Coronary artery (tissue), 2 donors: ENCODE measurements around the gene SLC9B2.

Source experiments
- DNase-seq: peaks from one replicate; pipeline ENCODE4 v3.0.0-alpha.2; 2017; ENCODE audit warnings: low spot score
- H3K27ac ChIP-seq, 2 donors: fragments of 200-600 bp; sonication (generic); one replicate each; pipeline ENCODE4 v1.5.1; 2016 to 2019
- H3K4me3 ChIP-seq: fragments of 200-600 bp; sonication (generic); 2 replicates; pipeline ENCODE4 v1.5.1; 2016; ENCODE audit warnings: mild to moderate bottlenecking, moderate library complexity
- TF ChIP-seq, protein P1 (sequence below): fragments of 200-600 bp; sonication (generic); IDR thresholded peaks from one replicate; pipeline ENCODE4 v1.5.1; 2019; ENCODE audit warnings: antibody characterized with exemption

The SLC9B2 gene

DNA sequence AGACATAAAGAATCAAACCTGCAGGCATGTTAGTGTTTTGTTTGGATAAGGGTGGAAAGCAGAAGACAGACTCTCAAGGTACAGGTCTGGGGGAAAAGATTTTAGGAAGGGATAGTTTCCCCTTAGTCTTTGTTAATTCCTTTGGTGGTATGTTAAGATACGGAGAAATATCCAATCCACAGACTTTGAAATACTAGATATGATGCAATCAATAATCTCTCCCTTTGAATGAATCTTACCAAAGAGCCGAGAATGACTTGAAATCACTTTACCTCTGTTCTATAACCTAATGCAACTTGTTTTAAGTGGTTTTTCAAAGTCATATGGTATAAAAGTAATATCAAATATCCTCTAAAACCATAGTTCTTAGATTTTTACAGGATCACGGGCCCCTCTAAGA is 28.3 kb upstream of the SLC9B2 start:
- no peak for DNase-seq
- Histone ChIP-seq H3K27ac (no peak overlapping the region), H3K4me3 (no peak overlapping the region)
- TF ChIP-seq, protein P1, sequence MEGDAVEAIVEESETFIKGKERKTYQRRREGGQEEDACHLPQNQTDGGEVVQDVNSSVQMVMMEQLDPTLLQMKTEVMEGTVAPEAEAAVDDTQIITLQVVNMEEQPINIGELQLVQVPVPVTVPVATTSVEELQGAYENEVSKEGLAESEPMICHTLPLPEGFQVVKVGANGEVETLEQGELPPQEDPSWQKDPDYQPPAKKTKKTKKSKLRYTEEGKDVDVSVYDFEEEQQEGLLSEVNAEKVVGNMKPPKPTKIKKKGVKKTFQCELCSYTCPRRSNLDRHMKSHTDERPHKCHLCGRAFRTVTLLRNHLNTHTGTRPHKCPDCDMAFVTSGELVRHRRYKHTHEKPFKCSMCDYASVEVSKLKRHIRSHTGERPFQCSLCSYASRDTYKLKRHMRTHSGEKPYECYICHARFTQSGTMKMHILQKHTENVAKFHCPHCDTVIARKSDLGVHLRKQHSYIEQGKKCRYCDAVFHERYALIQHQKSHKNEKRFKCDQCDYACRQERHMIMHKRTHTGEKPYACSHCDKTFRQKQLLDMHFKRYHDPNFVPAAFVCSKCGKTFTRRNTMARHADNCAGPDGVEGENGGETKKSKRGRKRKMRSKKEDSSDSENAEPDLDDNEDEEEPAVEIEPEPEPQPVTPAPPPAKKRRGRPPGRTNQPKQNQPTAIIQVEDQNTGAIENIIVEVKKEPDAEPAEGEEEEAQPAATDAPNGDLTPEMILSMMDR = no peak

DNA sequence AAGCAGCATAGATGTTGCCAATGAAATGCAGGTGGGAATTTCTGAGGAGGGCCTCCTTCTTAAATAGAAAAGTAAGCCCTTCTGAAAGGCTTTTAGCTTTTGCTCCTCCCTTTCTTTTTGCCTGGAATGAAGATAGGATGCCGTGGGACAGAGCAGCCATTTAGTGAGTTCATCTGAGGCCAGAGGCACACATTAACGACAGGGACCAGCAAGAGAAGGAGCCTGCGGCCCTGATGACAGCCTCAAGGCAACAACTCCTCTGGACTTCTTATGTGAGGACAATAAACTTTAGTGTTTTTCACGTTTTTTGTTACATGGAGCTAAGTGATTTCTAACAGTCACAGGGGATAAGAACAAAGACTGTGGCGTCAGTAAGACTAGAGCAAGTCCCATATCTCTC is 24.1 kb upstream of the SLC9B2 start:
- TF ChIP-seq, protein P1 = no peak
- Histone ChIP-seq H3K4me3 (no peak overlapping the region), H3K27ac (no peak overlapping the region)
- no peak for DNase-seq

DNA sequence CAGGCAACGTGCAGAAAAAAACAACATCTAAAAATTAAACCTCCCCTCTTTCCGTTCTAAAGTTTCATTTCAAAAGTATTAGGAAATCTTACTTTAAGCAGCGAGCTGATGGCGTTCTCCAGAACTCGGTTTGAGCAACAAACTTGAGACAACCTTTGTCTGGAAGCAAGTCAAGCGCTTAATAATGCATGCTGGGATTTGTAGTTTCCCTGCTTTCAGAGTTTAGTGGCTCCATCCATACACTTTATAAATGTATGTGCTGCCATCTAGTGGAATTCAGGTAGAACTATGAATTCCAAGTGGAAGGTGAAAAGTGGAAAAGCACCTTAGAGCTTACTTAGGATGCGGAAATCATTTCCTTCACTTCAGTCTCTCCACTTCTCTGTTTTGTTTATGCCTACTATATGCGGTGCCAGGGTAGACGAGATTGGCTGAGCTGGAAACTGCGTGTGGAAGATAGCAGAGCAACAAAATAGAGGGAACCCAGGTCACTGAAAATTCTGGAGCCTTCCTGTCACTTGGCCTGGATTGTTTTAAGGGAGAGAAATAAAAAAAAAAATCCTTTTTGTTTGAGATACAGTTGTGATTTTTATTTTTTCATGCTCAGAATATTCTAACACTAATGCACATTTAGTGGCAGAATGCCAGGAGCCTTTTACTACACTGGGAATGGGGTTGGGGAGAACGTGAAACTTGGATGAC is 23.3 kb upstream of the SLC9B2 start, which contains the start of gene BDH2:
BDH2 (minus strand) TSS at position 144 of the 702 bp plus-strand sequence. CDS start 3,580 bp downstream, outside the sequence.
- TF ChIP-seq, protein P1 = no peak
- DNase-seq = no peak
- Histone ChIP-seq H3K27ac (peak within 1 kb of the TSS; percentile 41 to 62), H3K4me3 (peak within 1 kb of the TSS; percentile 66)

DNA sequence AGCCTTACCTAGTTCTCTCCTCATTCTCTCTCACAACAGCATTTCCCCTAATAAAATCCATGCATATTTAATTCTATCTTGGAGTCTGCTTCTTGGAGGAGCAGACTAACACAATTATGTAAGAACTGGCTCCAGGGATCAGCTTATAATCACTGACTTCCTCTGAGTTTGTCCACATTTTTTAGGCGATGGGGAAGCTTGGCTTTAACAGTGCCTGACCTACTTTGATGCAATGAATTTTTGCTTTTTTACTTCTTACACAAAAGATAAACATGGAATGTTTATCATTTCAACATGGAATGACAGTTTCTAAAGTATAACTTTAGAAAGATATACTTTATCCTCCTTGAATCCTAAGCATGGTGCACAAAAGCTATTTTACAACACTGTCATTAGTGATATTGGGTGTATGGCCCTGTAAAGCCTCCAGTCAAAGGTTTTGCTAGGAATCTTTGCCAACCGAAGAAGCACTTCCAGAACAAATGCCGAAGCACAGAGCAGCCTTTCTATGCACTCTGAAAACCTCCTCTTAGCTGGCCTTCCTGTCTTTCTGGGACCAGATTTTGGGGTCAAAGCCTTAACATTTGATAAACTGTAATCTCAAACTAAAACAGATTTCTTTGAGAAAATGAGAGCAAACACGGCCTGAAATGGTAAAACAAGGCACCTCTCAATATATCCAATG is 22.3 kb upstream of the SLC9B2 start:
- no peak for DNase-seq
- TF ChIP-seq, protein P1 = no peak
- Histone ChIP-seq H3K27ac (peak overlapping the region; percentile 41 to 62), H3K4me3 (peak overlapping the region; percentile 66)

DNA sequence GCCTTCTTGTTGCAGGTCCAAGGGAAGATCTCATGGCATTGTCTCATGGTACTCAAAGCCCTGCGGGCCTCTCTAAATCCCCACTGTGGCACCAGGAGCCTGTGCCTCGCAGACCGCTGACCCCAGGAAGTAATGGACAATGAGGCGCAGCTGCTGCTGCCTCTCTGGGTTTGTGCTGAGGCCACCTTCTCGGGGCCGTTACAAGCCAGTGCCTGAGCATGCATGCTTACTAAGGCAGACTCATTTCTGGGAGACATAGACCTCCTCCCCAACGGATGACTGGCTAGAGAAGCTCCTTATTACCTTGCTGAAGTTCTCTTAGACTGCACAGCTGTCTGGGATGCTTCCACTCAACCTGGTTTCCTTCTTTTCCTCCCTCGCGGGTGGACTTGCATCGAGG is 21.8 kb upstream of the SLC9B2 start:
- DNase-seq = no peak
- peak overlapping the region in 1 of 2 donors; percentile 62 for H3K27ac ChIP-seq
- H3K4me3 ChIP-seq = peak overlapping the region; percentile 66
- TF ChIP-seq, protein P1 = no peak

DNA sequence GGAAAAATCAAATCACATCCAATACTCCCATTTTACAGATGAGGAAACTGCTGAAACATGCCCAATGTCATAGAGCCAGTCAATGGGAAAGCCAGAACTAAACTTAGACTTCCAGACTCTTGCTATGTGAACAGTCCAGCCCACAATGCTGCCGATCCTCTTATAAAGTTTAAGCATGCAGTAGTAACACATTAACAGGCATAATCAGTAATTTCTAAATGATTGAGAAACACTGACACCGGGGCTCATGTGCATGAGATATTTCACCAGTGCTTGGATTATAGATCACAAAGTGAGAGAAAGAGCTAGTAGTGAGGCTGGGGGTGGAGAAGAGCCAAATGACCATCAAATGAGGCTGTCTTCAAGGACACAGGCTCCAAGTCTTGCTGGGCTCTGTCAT is 20.6 kb upstream of the SLC9B2 start:
- TF ChIP-seq, protein P1 = no peak
- no peak overlapping the region for H3K4me3 ChIP-seq
- H3K27ac ChIP-seq = no peak overlapping the region
- DNase-seq = no peak

DNA sequence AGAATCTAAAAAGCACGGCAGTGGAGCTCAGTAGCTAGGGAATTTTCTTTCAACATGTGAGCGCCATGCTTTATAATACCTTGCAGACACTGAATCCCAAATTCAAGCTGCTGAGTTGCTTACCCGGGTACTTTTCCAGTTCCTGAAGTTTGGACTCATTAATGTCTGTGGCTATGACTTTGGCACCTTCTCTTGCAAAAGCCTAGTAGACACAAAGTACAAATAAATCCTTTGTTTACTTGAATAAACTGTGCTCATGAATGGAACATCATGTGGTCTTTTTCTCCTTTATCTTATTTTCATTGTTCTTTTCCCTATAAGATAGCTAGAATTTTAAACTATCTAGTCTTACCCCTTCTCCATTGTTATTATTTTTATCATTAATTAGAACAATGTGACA is 18.5 kb upstream of the SLC9B2 start:
- TF ChIP-seq, protein P1 = no peak
- DNase-seq = no peak
- H3K4me3 ChIP-seq = no peak overlapping the region
- no peak overlapping the region for H3K27ac ChIP-seq
